D341Med (cell line): ENCODE data around the gene CDHR1.
"Not testable (repeated sequence)": the region's sequence is repeated elsewhere in the genome, so short reads cannot be mapped to it uniquely, and the experiment has no call there.

ENCODE experiments used
- DNase-seq: peaks from one replicate; pipeline ENCODE4 v3.0.0; 2012; ENCODE audit warnings: low spot score

Gene CDHR1

DNA sequence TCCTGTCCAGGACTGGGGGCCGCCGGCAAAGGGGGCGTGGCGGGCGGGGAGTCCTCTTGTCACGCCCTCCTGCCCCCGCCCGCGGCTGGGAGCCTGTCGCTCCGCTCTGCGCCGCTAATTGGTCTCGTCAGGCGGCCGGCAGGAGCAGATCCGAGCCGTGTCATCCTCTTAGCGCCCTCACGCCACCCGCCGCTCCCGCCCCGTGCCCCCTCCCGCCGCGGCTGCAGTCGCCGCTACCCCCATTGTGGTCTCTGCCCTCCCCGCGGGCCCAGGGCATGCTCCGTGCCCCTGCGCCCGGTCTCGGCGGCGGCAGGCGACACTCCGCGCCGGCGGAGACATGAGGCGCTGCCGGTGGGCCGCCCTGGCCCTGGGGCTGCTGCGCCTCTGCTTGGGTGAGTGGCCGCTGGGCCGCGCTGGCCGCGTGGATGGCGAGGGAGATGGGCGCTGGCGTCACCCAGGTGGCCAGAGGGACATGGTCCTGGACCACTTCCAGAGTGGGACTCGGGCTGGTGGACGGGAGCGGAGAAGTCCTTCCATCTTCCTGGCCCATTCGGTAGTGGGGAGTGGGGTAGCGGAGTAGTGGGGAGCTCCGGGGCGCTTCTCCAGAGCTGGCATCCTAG is at the start of gene CDHR1:
Gene CDHR1 (plus strand): TSS at position 114 of the 620 bp plus-strand sequence. CDS start 224 bp downstream, at position 338.
- peak; percentile 80 for DNase-seq

- DNase-seq: no peak
Measured at GRCh38 chr10:84147347-84147746, 47.0 kb upstream of the CDHR1 start.

DNA sequence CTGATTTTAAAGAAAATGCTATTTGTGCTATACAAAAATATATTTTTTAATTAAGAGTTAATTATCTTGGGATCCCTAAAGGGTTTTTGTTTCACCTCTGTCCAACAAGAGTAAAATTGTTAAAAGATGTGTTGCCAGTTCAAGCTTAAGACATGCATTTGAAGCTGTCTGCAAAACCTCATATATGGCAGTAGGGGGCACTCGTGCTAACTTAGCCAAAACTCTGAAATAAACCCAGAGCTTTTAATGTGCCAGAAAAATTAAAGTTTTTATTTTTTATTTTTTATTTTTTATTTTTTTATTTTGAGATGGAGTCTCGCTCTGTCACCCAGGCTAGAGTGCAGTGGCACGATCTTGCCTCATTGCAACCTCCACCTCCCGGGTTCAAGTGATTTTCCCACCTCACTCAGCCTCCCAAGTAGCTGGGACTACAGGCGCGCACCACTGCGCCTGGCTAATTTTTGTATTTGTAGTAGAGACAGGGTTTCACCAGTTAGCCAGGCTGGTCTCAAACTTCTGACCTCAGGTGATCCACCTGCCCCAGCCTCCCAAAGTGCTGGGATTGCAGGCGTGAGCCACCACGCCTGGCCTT is 46.2 kb upstream of the CDHR1 start:
- peak; percentile 39 for DNase-seq

DNA sequence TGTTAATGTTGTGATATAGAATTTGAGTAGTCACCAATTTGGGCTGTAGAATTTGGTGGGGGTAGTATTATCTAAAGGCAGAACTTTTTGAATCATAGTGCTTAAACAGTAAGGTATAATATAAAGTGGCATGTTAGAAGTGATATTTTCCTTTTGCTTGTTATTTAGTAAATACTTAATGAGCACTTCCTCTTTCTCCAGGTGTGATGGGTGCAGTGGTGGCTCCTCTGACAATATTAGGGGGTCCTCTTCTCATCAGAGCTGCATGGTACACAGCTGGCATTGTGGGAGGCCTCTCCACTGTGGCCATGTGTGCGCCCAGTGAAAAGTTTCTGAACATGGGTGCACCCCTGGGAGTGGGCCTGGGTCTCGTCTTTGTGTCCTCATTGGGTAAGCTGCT is 44.5 kb upstream of the CDHR1 start:
- no peak for DNase-seq

DNA sequence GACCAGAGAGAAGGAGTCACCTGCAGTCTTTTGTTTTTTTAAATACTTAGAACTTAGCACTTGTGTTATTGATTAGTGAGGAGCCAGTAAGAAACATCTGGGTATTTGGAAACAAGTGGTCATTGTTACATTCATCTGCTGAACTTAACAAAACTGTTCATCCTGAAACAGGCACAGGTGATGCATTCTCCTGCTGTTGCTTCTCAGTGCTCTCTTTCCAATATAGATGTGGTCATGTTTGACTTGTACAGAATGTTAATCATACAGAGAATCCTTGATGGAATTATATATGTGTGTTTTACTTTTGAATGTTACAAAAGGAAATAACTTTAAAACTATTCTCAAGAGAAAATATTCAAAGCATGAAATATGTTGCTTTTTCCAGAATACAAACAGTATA is 41.6 kb upstream of the CDHR1 start:
- no peak for DNase-seq

GRCh38 chr10:84155521-84155920 is 38.8 kb upstream of the CDHR1 start:
- no peak for DNase-seq

DNA sequence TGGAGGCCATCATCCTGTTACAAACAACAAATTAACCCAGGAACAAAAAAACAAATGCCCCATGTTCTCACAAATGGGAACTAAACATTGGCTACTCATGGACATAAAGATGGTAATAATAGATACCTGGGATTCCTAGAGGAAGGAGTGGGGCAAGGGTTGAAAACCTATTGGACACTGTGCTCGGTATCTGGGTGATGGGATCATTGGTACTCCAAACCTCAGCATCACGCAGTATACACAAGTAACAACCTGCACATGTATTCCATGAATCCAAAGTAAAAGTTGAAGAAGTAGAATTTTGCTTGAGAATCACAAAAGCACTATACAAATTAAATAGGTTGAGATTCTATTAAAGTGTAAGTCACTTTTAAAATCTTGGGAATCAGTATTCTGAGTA is 38.3 kb upstream of the CDHR1 start:
- no peak for DNase-seq

DNA sequence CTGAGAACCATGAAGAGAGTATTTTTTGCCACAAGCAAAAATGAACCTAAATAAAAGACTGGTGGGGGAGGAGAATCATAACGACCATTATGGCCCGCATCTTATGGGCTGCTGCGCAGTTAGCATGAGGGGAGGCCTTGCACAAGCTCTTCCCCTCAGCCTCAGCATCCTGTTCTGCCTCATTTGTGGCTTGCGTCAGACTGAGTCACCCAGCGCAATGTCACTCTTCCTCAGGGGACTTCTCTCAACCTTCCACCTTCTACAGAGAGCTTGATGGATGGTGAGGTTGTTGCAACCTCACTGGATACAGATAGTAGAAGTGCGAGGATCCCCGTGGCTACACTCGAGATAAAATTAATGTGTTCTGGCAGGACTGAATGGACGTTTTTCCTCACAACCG is 37.6 kb upstream of the CDHR1 start:
- no peak for DNase-seq

DNA sequence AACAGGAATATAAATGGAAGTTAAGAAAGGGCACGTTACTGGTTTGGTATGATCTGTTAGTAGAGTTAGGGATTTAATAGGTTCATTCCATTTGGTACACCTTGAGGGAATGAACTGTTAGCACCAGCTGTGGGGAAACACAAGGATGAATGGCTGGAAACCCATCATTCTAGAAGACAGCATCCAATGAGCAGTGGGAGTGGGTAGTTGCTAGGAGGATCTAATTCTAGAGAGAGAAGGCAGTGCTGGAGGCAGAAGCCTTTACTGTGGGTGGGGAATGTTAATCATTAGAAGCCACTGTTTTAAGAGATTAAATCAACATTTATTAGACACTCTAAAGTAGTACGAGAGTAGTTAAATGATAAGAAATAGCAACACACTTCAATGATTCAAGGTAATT is 36.3 kb upstream of the CDHR1 start:
- no peak for DNase-seq

DNA sequence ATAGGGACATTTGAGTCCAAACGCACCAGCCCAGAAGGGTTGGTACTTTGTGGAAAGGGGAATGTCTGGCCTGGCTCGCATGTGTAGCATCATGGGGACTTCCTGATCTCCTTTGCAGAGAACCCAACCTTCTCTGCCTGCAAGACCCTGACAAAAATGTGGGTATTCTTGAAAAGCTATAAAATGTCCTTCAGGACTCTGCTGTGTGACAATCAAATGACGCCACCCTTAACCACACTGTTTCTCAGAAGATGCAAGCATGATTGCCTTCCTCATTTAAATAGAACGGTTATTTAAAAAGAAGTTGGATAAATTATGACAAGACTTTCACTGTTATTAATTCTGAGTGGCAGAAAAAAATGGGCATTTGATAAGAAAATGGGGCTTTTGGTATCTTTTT is 35.8 kb upstream of the CDHR1 start:
- DNase-seq: no peak

- DNase-seq: peak; percentile 43
Measured at GRCh38 chr10:84159076-84159685, 35.2 kb upstream of the CDHR1 start.

DNA sequence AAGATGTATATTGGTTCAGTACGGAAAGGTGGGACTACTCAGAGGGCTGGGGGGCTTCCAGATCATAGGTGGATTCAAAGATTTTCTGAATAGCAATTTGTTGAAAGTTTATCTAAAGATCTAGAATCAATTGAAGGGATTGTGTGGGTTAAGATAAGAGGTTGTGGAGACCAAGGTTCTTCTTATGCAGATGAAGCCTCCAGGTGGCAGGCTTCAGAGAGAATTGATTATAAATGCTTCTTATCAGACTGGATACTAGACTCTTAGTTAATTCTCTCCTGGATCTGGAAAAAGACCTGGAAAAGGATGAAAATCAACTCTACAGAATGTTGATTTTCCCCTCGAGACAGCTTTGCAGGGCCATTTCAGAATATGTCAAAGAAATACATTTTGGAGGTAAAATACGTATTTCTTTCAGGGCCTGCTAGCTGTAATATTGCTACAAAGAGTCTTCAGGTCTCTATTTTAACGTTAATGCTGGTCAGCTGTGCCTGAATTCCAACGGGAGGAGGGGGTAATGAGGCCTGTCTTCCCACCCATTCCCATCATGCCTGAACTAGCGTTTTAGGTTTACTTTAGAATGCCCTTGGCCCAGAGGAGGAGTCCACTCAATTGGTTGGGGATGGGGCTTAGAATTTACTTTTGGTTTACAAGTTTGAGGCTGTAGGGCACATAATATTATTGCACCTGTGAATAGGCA is 33.5 kb upstream of the CDHR1 start:
- no peak for DNase-seq

DNA sequence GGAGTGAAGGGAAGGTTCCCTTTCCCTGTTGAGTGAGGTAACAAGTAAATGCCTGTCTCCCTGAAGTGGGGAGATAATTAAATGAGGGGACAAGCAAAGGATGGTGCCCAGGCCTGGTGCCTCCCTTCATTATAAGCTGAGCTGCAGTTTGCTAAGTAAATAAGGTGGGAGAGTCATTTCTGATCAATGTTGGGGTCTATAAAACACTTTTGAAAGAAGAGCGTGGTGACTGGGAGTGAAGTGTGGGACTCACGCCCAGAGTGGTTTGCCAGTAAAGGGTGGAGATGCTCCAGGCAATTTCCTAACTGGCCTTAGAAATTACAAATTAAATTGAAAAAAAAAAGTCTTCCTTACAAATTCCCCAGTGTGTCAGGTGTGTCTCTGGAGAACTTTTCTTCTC is 30.3 kb upstream of the CDHR1 start:
- DNase-seq: no peak

DNA sequence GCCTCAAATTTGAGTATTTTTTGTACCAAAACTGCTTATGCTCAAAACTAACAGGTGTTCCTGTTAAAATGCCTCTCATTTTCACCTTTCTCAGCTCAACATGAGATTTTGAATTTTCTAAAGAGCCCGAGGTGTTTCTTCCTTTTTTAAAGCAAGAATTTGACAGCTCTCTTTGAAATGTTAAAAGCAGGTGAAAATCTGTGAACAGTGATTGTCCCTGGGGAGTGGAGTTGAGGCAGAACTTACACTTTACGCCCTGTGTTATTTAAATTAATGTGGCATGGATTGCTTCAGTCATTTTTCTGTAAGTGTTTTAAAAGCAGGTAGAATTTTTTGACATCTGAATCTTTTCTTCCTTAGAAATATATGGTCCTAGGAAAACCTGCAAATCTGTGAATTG is 29.9 kb upstream of the CDHR1 start:
- no peak for DNase-seq

- no peak for DNase-seq
Measured at GRCh38 chr10:84166620-84167288, 27.6 kb upstream of the CDHR1 start.

DNA sequence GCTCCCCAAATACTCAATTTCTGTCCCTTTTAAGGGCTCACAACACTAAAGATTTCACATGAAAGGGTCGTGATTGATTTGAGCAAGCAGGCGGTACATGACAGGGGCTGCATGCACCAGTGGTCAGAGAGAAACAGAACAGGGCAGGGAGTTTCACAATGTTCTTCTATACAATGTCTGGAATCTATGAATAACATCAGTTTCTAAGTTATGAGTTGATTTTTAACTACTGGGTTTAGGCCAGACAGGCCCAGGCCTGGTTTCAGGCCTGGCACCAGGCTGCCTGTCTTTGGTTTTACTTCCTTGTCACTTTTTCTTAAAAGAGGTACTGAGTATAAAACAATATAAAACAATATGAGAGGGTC is 27.1 kb upstream of the CDHR1 start:
- not testable (repeated sequence) for DNase-seq

DNA sequence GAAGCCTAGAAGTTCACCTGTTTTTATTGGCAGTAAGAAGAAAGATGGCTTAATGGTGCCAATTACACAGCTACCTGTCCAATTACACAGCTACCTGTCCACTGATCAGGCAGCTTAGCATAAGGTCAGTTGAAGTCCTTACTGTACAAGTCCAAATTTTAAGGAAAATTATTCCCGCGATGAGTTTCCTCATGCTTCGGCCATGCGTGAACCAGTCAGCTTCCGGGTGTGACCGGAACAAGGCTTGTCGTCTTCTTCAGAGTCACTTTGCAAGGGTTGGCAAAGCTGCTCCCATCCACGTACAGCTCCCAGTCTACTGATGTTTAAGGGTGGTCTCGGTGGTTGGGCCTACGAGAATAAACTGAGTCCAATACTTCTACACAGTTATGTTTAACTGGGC is 26.0 kb upstream of the CDHR1 start:
- not testable (repeated sequence) for DNase-seq

DNA sequence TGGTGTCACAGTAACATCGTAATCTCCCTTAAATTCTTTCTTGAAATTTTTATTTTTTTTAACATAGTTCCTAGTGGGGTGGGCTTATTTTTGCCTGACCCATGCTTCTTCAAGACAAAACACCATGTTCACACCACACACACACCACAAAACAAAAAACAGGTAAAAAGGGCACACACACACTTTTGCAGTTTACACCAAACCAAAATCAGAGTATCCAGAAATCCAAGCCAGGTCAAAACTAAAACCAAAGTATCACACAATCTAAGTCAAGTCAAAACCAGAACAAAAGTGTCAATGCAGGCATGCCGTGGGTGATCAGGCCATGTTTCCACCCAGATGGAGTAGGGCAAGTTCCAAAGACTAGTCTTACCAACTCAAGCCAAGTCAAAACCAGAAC is 23.1 kb upstream of the CDHR1 start:
- DNase-seq: not testable (repeated sequence)

GRCh38 chr10:84171700-84172466 is 22.5 kb upstream of the CDHR1 start:
- DNase-seq: not testable (repeated sequence)

GRCh38 chr10:84172467-84173356 is 21.6 kb upstream of the CDHR1 start:
- no peak for DNase-seq

DNA sequence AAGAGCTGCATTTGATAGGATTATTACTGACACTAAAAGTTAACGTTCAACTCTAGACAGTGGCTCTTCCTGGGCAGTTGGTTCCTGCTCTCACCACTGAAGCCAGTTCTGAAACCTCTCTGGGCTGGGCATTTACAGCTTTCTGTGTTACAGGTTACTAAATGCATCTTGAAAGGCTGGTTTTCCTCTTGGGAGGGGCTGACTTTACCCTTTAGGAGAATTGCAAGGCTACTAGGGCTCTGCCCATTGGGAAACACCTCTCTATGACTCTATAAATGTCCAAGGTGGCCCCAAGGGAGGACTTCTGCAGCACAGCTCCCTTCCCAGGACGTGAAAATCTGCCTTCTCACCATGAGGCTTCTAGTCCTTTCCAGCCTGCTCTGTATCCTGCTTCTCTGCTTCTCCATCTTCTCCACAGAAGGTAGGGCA is 20.8 kb upstream of the CDHR1 start, which contains the start of gene GPR15LG:
Gene GPR15LG (plus strand): TSS at position 301 of the 429 bp plus-strand sequence. CDS start 51 bp downstream, at position 352.
- DNase-seq: no peak
